SK-N-SH (cell line): Measurements from ENCODE around the gene PRKCD. TPM values are rescaled to one million over a fixed set of nuclear protein-coding genes. Genes with fewer than 3 reads are reported as not detected.

Experiments
- CTCF ChIA-PET: fragments of 300-600, 350-600 bp; formaldehyde crosslinking; extraction: SDS; loops from one replicate; lab custom pipeline; 2021; lab: Yijun Ruan, JAX
- POLR2A ChIA-PET: fragments of 350-600 bp; sonication (Branson Sonifier 250); formaldehyde crosslinking; extraction: SDS; loops from one replicate; lab custom pipeline; 2020; ENCODE audit warnings: antibody characterized with exemption, inconsistent platforms; lab: Yijun Ruan, JAX
- DNase-seq: peaks from one replicate; pipeline ENCODE4 v3.0.0; 2012
- H2AFZ ChIP-seq: fragments of 200-600 bp; sonication (generic); 2 replicates; pipeline ENCODE4 v1.8.1; 2016; ENCODE audit warnings: antibody characterized with exemption, mild to moderate bottlenecking, low read depth
- H3F3A ChIP-seq: fragments of 200-600 bp; sonication (generic); replicated peaks from 2 replicates; pipeline ENCODE3; 2016; ENCODE audit warnings: antibody characterized with exemption, mild to moderate bottlenecking; ENCODE audit not compliant: insufficient read depth
- H3K27ac ChIP-seq, 2 experiments: fragments of 200-500 bp in 1 of 2; fragments of 200-600 bp in 1 of 2; sonication (Bioruptor generic) in 1 of 2; sonication (generic), shearing (Covaris generic) in 1 of 2; 2 replicates each; pipeline versions ENCODE4 v1.5.1 to v1.6.1; 2014 to 2016; ENCODE audit warnings: low read depth in 2 of 2, inconsistent platforms in 1 of 2, low read length in 1 of 2, mild to moderate bottlenecking in 1 of 2, mixed read lengths in 1 of 2
- H3K27me3 ChIP-seq: fragments of 200-600 bp; sonication (generic), shearing (Covaris generic); 2 replicates; pipeline ENCODE4 v1.6.1; 2016; ENCODE audit warnings: mixed run types; ENCODE audit not compliant: insufficient read depth
- H3K36me3 ChIP-seq, 2 experiments: fragments of 200-500 bp in 1 of 2; fragments of 200-600 bp in 1 of 2; sonication (Bioruptor generic) in 1 of 2; sonication (generic) in 1 of 2; replicated peaks in 1 of 2; 2 replicates each; pipeline versions ENCODE3 to v1.5.1; 2014 to 2016; ENCODE audit warnings: low read length in 1 of 2, mild to moderate bottlenecking in 1 of 2; ENCODE audit not compliant: insufficient read depth in 2 of 2, control insufficient read depth in 1 of 2
- H3K4me1 ChIP-seq, 2 experiments: fragments of 200-500 bp in 1 of 2; fragments of 200-600 bp in 1 of 2; sonication (Bioruptor generic) in 1 of 2; sonication (generic), shearing (Covaris generic) in 1 of 2; 2 replicates each; pipeline versions ENCODE4 v1.5.1 to v1.6.1; 2014 to 2016; ENCODE audit warnings: low read depth in 1 of 2, low read length in 1 of 2, mixed run types in 1 of 2; ENCODE audit not compliant: insufficient read depth in 2 of 2, control insufficient read depth in 1 of 2
- H3K4me2 ChIP-seq: fragments of 200-600 bp; sonication (generic), shearing (Covaris generic); 2 replicates; pipeline ENCODE4 v1.6.1; 2017; ENCODE audit warnings: mixed run types
- H3K4me3 ChIP-seq, 2 experiments: fragments of 200-500 bp in 1 of 2; fragments of 200-600 bp in 1 of 2; sonication (Bioruptor generic) in 1 of 2; sonication (generic), shearing (Covaris generic) in 1 of 2; 2 replicates each; pipeline versions ENCODE4 v1.5.1 to v1.8.1; 2014 to 2016; ENCODE audit warnings: low read depth in 2 of 2, inconsistent platforms in 1 of 2, low read length in 1 of 2, mild to moderate bottlenecking in 1 of 2, mixed read lengths in 1 of 2, moderate library complexity in 1 of 2
- H3K79me2 ChIP-seq: fragments of 200-600 bp; sonication (generic); 2 replicates; pipeline ENCODE4 v1.8.1; 2017; ENCODE audit warnings: mild to moderate bottlenecking; ENCODE audit not compliant: insufficient read depth
- H3K9ac ChIP-seq: fragments of 200-600 bp; sonication (generic); 2 replicates; pipeline ENCODE4 v1.6.1; 2017; ENCODE audit warnings: mixed run types
- H3K9me2 ChIP-seq: fragments of 200-600 bp; sonication (generic); 2 replicates; pipeline ENCODE4 v1.6.1; 2017; ENCODE audit warnings: mixed run types
- H3K9me3 ChIP-seq: fragments of 200-600 bp; sonication (generic); 2 replicates; pipeline ENCODE4 v1.6.1; 2017; ENCODE audit warnings: mixed run types, mild to moderate bottlenecking, moderate library complexity
- H4K20me1 ChIP-seq: fragments of 200-600 bp; sonication (generic); 2 replicates; pipeline ENCODE4 v1.6.1; 2017; ENCODE audit warnings: mild to moderate bottlenecking, mixed run types; ENCODE audit not compliant: insufficient read depth
- CHD2 ChIP-seq: fragments of 150-350 bp; IDR thresholded peaks from 2 replicates; pipeline ENCODE4 v1.6.1; 2018; ENCODE audit warnings: low read length; ENCODE audit not compliant: partially characterized antibody
- CTCF ChIP-seq: fragments of 200-600 bp; sonication (generic); IDR thresholded peaks from 2 replicates; pipeline ENCODE4 v1.6.1; 2017; ENCODE audit warnings: antibody characterized with exemption, mild to moderate bottlenecking, moderate library complexity
- EP300 ChIP-seq, 2 experiments: IDR thresholded peaks; 2 replicates each; pipeline versions ENCODE4 v1.4.0 to v1.6.1; 2012; ENCODE audit warnings: borderline replicate concordance in 1 of 2, low read depth in 1 of 2, low read length in 1 of 2
- EZH2phosphoT487 ChIP-seq: fragments of 200-600 bp; sonication (generic); IDR thresholded peaks from 2 replicates; pipeline ENCODE4 v1.6.1; 2017; ENCODE audit warnings: low read depth, mixed run types, mild to moderate bottlenecking, antibody characterized with exemption, moderate library complexity, borderline replicate concordance
- GABPA ChIP-seq: IDR thresholded peaks from 2 replicates; pipeline ENCODE4 v1.4.0; 2012; ENCODE audit warnings: low read depth, mild to moderate bottlenecking
- GATA2 ChIP-seq: sonication (generic); formaldehyde crosslinking; IDR thresholded peaks from 2 replicates; pipeline ENCODE4 v1.5.0; 2020; ENCODE audit warnings: mild to moderate bottlenecking, missing genetic modification reagents
- IRF3 ChIP-seq: fragments of 150-350 bp; IDR thresholded peaks from 2 replicates; pipeline ENCODE4 v1.6.1; 2016; ENCODE audit warnings: mild to moderate bottlenecking, low read depth, low read length
- JUND ChIP-seq: IDR thresholded peaks from 2 replicates; pipeline ENCODE4 v1.4.0; 2012
- MEF2A ChIP-seq: IDR thresholded peaks from 2 replicates; pipeline ENCODE4 v1.4.0; 2012; ENCODE audit warnings: low read depth, borderline replicate concordance
- NFIC ChIP-seq: IDR thresholded peaks from 2 replicates; pipeline ENCODE4 v1.4.0; 2012; ENCODE audit warnings: borderline replicate concordance
- POLR2AphosphoS5 ChIP-seq: IDR thresholded peaks from 2 replicates; pipeline ENCODE4 v1.6.1; 2012; ENCODE audit warnings: low read depth, low read length
- RAD21 ChIP-seq: IDR thresholded peaks from 2 replicates; pipeline ENCODE4 v1.6.1; 2012; ENCODE audit warnings: mild to moderate bottlenecking, low read length
- RCOR1 ChIP-seq: fragments of 150-350 bp; IDR thresholded peaks from 2 replicates; pipeline ENCODE4 v1.6.1; 2017; ENCODE audit warnings: antibody characterized with exemption, low read length
- REST ChIP-seq: IDR thresholded peaks from 2 replicates; pipeline ENCODE4 v1.6.1; 2012; ENCODE audit warnings: mild to moderate bottlenecking, low read depth, low read length, moderate library complexity
- SIN3A ChIP-seq: IDR thresholded peaks from 2 replicates; pipeline ENCODE4 v1.6.1; 2012; ENCODE audit warnings: low read depth, mild to moderate bottlenecking, low read length, moderate library complexity, borderline replicate concordance
- SMC3 ChIP-seq: IDR thresholded peaks from 2 replicates; pipeline ENCODE4 v1.6.1; 2012; ENCODE audit warnings: low read depth, low read length, improper control_type of control experiment
- TAF1 ChIP-seq: IDR thresholded peaks from 2 replicates; pipeline ENCODE4 v1.6.1; 2012; ENCODE audit warnings: low read depth, mild to moderate bottlenecking, low read length, moderate library complexity, borderline replicate concordance
- ZBTB33 ChIP-seq: IDR thresholded peaks from 2 replicates; pipeline ENCODE4 v1.4.0; 2012; ENCODE audit warnings: low read depth, borderline replicate concordance
- WGBS: methylation state at CpG from one replicate; pipeline ENCODE4 v1.1.6; 2017; ENCODE audit warnings: low lambda C conversion rate; 5-methylcytosine and 5-hydroxymethylcytosine counted together
- polyA plus RNA-seq, 3 experiments: library from polyadenylated mRNA; depleted of rRNA; stranded (reverse); fragments of >200 nt; gene quantifications; 2 replicates each; pipeline ENCODE4 v1.2.3, GENCODE V29; 2012

The PRKCD gene
- polyA plus RNA-seq, 1 of the 3 experiments (the other 2 are of a cell fraction), result 29.0 TPM

GRCh38 chr3:53226142-53226840, 65.3 kb downstream of the PRKCD start:
- no peak overlapping the region for H2AFZ ChIP-seq
- no peak overlapping the region for H3K4me2 ChIP-seq
- H3K79me2 ChIP-seq, result no peaks in the 10 kb centered on the region
- DNase-seq, result no peak
- no peak overlapping the region for H3K27ac ChIP-seq
- WGBS, result 88% methylated on average over 6 of the region's 12 CpGs
- H3K9ac ChIP-seq, result no peak overlapping the region
- peaks cover 39 to 86% of the 10 kb centered on the region in 2 experiments for H3K36me3 ChIP-seq
- no peaks in the 10 kb centered on the region for H3K27me3 ChIP-seq
- TF ChIP-seq RCOR1 (no peak), GABPA (no peak), EP300 (IDR thresholded peaks at IDR 0.05; ENCODE audit: borderline replicate concordance in 1 of 2, low read depth in 1 of 2, low read length in 1 of 2) (no peak), REST (no peak), TAF1 (no peak), POLR2AphosphoS5 (no peak), NFIC (no peak), ZBTB33 (no peak), SMC3 (no peak), IRF3 (no peak), GATA2 (no peak), SIN3A (no peak), CHD2 (no peak), RAD21 (no peak), JUND (no peak), CTCF (no peak), EZH2phosphoT487 (no peak), MEF2A (no peak)
- TF ChIP-seq, all 33 proteins: peak for 0
- H3F3A ChIP-seq, result peaks cover 7% of the 10 kb centered on the region
- no peak overlapping the region for H3K4me3 ChIP-seq
- H4K20me1 ChIP-seq, result no peaks in the 10 kb centered on the region
- no peaks in the 10 kb centered on the region for H3K9me2 ChIP-seq
- H3K4me1 ChIP-seq, result no peaks in the 10 kb centered on the region
- POLR2A ChIA-PET, result no interaction called here
- H3K9me3 ChIP-seq, result no peaks in the 10 kb centered on the region
- CTCF ChIA-PET, result interaction anchor here (1.0 to 2.0 kb wide), 3 partner anchors 9 to 374 kb away, joined by 3 to 5 read pairs (median 3); no protein-coding TSS in a partner anchor
